Measurements from ENCODE around the gene AEBP1.

DNA sequence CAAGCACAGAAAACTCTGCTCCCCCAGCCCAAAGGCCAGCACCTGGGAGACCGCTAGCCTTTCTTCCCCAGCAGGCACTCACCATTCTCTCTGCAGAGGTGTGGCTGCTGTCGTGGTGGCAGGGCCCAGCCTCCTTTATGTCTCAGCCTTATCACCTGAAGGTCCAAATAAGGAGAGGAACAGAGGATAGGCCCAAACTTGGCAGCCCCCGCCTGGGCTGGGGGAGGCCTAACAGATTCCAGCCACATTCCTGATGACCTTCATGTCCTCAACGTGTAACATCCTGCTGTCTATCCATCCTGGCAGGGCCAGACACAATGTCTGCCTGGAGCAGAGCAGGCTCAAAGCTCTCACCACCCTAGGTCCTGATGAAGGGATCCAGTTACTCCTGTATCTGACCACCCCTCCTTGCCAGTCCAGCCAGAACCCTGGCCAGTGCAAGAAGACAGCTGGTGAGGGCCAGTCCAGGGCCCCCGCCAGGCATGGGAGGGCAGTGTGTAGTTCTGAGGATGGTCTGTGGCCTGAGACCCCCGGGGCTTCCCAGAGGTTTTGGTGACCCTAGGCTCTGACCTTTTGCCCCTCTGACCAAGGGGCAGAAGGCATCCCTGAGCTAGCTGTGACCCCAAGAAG lies 37.2 kb downstream of the AEBP1 start, which contains the start of gene MYL7:
- TF ChIP-seq CTCF (IDR thresholded peaks at IDR 0.05) (no peak), POLR2A (IDR thresholded peaks at IDR 0.05) (no peak)
